ENCODE results near the gene PDIA6. TPM values are rescaled to one million over a fixed set of nuclear protein-coding genes. Genes with fewer than 3 reads are reported as not detected.

The PDIA6 gene
- total RNA-seq, 1 experiment from 2014 or later, result 149 TPM

DNA sequence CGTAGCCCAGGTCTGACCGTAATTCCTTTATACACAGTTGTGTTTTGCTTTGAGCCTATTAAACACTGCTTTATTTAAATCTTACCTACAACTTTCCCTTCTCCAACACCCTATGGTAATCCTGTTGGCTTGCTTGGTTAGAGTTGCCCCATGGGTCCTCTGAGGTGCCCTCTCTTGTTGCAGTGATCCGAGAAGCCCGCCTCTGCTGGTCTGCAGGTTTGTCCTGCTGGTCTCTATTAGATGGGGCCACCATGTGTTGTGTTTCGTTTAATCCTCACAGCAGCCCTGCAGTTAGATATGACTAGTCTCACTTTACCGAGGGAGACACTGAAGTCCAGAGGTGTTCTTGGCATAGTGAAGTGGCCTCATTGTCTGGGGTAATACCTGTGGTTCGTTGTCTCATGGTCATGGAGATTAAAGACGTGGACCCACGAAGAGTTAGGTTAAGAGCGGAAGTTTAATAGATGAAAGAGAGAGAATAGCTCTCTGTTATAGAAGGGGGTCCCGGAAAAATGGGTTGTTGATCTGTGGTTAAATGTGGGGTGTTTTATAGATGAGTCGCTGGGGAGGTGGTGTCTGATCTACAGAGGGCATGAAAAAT lies 7.2 kb upstream of the PDIA6 start:
- no peak for TF ChIP-seq YY1 (IDR thresholded peaks at IDR 0.05; ENCODE audit: extremely low read depth, insufficient replicate concordance, low read depth, low read length)
- TF ChIP-seq TCF7L2 (IDR thresholded peaks at IDR 0.05; ENCODE audit: borderline replicate concordance, extremely low read depth, insufficient read depth, insufficient read length), result no peak
- no peak for TF ChIP-seq ZFX (IDR thresholded peaks at IDR 0.05)
- TF ChIP-seq CBX3 (IDR thresholded peaks at IDR 0.05; ENCODE audit: low read depth), result no peak
- TF ChIP-seq MAX (IDR thresholded peaks at IDR 0.05), result no peak
- TF ChIP-seq RAD21 (IDR thresholded peaks at IDR 0.05; ENCODE audit: low read depth), result no peak
- no peak for TF ChIP-seq SIN3A (IDR thresholded peaks at IDR 0.05; ENCODE audit: low read depth)
- TF ChIP-seq, protein P1, sequence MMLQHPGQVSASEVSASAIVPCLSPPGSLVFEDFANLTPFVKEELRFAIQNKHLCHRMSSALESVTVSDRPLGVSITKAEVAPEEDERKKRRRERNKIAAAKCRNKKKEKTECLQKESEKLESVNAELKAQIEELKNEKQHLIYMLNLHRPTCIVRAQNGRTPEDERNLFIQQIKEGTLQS (IDR thresholded peaks at IDR 0.05), result no peak
- no peak for TF ChIP-seq POLR2A (IDR thresholded peaks at IDR 0.05; ENCODE audit: borderline replicate concordance, extremely low read depth, insufficient read depth, insufficient read length)
- no peak for TF ChIP-seq SRF (IDR thresholded peaks at IDR 0.05; ENCODE audit: low read depth)
- no peak for TF ChIP-seq ELF1 (IDR thresholded peaks at IDR 0.05; ENCODE audit: borderline replicate concordance, low read depth)
- no peak for TF ChIP-seq POLR2AphosphoS5 (IDR thresholded peaks at IDR 0.05; ENCODE audit: low read depth, low read length)
- TF ChIP-seq ZBTB33 (IDR thresholded peaks at IDR 0.05; ENCODE audit: extremely low read depth, insufficient replicate concordance, low read length), result no peak
- TF ChIP-seq EGR1 (IDR thresholded peaks at IDR 0.05; ENCODE audit: low read depth), result no peak
- TF ChIP-seq, protein P2, sequence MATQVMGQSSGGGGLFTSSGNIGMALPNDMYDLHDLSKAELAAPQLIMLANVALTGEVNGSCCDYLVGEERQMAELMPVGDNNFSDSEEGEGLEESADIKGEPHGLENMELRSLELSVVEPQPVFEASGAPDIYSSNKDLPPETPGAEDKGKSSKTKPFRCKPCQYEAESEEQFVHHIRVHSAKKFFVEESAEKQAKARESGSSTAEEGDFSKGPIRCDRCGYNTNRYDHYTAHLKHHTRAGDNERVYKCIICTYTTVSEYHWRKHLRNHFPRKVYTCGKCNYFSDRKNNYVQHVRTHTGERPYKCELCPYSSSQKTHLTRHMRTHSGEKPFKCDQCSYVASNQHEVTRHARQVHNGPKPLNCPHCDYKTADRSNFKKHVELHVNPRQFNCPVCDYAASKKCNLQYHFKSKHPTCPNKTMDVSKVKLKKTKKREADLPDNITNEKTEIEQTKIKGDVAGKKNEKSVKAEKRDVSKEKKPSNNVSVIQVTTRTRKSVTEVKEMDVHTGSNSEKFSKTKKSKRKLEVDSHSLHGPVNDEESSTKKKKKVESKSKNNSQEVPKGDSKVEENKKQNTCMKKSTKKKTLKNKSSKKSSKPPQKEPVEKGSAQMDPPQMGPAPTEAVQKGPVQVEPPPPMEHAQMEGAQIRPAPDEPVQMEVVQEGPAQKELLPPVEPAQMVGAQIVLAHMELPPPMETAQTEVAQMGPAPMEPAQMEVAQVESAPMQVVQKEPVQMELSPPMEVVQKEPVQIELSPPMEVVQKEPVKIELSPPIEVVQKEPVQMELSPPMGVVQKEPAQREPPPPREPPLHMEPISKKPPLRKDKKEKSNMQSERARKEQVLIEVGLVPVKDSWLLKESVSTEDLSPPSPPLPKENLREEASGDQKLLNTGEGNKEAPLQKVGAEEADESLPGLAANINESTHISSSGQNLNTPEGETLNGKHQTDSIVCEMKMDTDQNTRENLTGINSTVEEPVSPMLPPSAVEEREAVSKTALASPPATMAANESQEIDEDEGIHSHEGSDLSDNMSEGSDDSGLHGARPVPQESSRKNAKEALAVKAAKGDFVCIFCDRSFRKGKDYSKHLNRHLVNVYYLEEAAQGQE (IDR thresholded peaks at IDR 0.05; ENCODE audit: low read depth), result no peak
- H3K27ac ChIP-seq (ENCODE audit: low read depth, low read length), result no peak overlapping the region
- no peak overlapping the region for H3K9ac ChIP-seq (ENCODE audit: low read length)
- POLR2A ChIA-PET, result no interaction called here
- no peak overlapping the region for H2AFZ ChIP-seq (ENCODE audit: low read depth, low read length, poor library complexity, severe bottlenecking)
- H3K4me1 ChIP-seq (ENCODE audit: control insufficient read depth in 1 of 2, insufficient read depth in 2 of 2, low read length in 2 of 2), result peaks cover 0 to 10% of the 10 kb centered on the region in 2 experiments; a peak in 2 of 4 replicates
- DNase-seq (ENCODE audit: low read depth, low spot score) (no peak), ATAC-seq (no peak)
- H3K4me3 ChIP-seq (replicated peaks in 1 of 2; ENCODE audit: low read depth in 1 of 2, low read length in 2 of 2), result no peak overlapping the region
- intact Hi-C loops (cut with micrococcal nuclease), result loop anchor here (5.0 kb wide), 1 partner anchor 113 kb away; no protein-coding TSS in a partner anchor
- CTCF ChIA-PET, result interaction anchor here (1.6 kb wide), 1 partner anchor 12 kb away, joined by 4 read pairs; no protein-coding TSS in a partner anchor
- H3K79me2 ChIP-seq (ENCODE audit: insufficient read depth, low read length), result no peaks in the 10 kb centered on the region
- no peaks in the 10 kb centered on the region for H4K20me1 ChIP-seq (ENCODE audit: insufficient read depth)
- no peak overlapping the region for H3K4me2 ChIP-seq (ENCODE audit: low read length)
- H3K27me3 ChIP-seq (ENCODE audit: insufficient read depth, low read length), result no peaks in the 10 kb centered on the region
- RAD21 ChIA-PET (ENCODE audit: low non-redundant PET in 1 of 2, low total read pairs in 2 of 2, uncharacterized antibody in 2 of 2, unreplicated experiment in 2 of 2), result no interaction called here
- H3K9me2 ChIP-seq (ENCODE audit: insufficient read depth), result no peaks in the 10 kb centered on the region
- no TSS peak for BruUV-seq (replicated peaks)
- no peaks in the 10 kb centered on the region for H3K9me3 ChIP-seq (ENCODE audit: control insufficient read depth in 1 of 2, insufficient read depth in 1 of 2, low read depth in 1 of 2, low read length in 2 of 2)
- H3K36me3 ChIP-seq (ENCODE audit: control insufficient read depth in 1 of 2, insufficient read depth in 2 of 2, low read length in 2 of 2), result no peaks in the 10 kb centered on the region
